Cerebellar nuclear complex (tissue), 1 donor: ENCODE measurements around the gene LTBP4.
A peak's percentile ranks its signal among the peaks of the same experiment; 100 is the strongest.
"Not testable (repeated sequence)": the region's sequence is repeated elsewhere in the genome, so short reads cannot be mapped to it uniquely, and the experiment has no call there.

ENCODE experiments used
- DNase-seq, 2 experiments: peaks; one replicate each; lab custom pipeline; 2025; lab: John Stamatoyannopoulos, UW

Gene LTBP4, protein sequence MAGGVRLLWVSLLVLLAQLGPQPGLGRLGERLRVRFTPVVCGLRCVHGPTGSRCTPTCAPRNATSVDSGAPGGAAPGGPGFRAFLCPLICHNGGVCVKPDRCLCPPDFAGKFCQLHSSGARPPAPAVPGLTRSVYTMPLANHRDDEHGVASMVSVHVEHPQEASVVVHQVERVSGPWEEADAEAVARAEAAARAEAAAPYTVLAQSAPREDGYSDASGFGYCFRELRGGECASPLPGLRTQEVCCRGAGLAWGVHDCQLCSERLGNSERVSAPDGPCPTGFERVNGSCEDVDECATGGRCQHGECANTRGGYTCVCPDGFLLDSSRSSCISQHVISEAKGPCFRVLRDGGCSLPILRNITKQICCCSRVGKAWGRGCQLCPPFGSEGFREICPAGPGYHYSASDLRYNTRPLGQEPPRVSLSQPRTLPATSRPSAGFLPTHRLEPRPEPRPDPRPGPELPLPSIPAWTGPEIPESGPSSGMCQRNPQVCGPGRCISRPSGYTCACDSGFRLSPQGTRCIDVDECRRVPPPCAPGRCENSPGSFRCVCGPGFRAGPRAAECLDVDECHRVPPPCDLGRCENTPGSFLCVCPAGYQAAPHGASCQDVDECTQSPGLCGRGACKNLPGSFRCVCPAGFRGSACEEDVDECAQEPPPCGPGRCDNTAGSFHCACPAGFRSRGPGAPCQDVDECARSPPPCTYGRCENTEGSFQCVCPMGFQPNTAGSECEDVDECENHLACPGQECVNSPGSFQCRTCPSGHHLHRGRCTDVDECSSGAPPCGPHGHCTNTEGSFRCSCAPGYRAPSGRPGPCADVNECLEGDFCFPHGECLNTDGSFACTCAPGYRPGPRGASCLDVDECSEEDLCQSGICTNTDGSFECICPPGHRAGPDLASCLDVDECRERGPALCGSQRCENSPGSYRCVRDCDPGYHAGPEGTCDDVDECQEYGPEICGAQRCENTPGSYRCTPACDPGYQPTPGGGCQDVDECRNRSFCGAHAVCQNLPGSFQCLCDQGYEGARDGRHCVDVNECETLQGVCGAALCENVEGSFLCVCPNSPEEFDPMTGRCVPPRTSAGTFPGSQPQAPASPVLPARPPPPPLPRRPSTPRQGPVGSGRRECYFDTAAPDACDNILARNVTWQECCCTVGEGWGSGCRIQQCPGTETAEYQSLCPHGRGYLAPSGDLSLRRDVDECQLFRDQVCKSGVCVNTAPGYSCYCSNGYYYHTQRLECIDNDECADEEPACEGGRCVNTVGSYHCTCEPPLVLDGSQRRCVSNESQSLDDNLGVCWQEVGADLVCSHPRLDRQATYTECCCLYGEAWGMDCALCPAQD (N-terminal part only)

DNA sequence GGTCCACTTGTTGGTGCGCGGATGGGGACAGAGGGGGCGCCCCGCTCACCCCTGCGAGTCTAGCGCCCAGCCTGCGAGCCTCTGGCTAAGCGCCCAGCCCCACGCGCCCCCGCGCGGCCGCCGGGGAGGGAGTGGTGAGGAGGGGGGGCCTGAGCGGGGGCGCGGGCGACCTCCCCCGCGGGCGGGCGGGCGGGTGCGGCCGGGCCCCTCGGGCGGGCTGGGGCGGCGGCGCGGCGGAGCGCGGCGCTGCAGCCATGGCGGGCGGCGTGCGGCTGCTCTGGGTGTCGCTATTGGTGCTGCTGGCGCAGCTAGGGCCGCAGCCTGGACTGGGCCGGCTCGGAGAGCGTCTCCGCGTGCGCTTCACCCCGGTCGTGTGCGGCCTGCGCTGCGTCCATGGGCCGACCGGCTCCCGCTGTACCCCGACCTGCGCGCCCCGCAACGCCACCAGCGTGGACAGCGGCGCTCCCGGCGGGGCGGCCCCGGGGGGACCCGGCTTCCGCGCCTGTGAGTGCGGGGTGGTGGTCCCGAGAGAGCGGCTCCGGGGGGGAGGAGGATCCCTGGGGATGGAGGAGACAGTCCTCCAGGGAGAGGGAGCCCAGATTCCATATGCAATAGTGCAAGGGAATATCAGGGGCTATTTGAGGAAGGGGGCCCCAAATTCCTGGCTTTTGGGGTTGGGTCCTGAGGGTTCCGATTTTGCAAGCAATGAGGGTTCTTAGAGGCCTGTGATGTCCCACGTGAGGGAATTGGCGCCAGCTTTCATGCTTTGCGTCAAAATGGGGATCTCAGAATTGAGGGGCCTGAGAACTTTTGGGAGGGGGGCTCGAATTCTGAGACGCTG is at the start of gene LTBP4:
Gene LTBP4 (plus strand): TSS at position 236 of the 841 bp plus-strand sequence. CDS start 19 bp downstream, at position 255.
- DNase-seq: no peak

GRCh38 chr19:40552848-40553247 is 48.3 kb upstream of the LTBP4 start:
- no peak for DNase-seq

DNA sequence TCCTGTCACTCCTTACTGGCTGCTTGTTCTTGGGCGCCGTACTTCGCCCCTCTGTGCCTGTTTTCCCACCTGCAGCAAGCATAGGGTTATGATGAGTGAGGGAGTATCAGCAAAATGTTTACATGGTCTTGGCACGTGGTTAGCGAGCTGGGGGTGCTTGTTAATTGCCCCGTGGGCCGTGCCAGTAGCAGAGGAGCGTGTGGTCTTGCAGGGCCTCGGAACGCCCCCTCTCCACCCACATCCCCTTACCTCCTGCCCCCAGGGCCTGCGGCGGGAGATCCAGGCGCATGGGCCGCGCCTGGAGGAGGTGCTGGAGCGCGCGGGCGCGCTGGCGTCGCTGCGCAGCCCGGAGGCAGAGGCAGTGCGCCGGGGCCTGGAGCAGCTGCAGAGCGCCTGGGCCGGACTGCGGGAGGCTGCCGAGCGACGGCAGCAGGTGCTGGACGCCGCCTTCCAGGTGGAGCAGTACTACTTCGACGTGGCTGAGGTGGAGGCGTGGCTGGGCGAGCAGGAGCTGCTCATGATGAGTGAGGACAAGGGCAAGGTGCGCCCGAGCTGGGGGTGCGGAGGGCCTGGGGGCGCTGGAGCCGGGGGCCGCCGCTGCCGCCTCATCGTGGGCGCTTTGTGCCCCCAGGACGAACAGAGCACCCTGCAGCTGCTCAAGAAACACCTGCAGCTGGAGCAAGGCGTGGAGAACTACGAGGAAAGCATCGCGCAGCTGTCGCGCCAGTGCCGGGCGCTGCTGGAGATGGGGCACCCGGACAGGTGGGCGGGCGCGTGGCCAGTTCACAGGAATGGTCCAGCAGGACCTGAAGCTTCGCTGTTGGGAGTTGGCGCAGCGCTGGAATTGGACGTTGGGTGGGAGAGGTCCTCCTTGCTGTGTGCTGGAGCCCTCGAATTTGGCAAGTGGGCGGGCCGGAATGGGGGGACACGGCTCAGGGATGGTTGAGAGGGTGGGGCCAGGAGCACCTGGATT is 47.0 kb upstream of the LTBP4 start:
- DNase-seq: no peak

DNA sequence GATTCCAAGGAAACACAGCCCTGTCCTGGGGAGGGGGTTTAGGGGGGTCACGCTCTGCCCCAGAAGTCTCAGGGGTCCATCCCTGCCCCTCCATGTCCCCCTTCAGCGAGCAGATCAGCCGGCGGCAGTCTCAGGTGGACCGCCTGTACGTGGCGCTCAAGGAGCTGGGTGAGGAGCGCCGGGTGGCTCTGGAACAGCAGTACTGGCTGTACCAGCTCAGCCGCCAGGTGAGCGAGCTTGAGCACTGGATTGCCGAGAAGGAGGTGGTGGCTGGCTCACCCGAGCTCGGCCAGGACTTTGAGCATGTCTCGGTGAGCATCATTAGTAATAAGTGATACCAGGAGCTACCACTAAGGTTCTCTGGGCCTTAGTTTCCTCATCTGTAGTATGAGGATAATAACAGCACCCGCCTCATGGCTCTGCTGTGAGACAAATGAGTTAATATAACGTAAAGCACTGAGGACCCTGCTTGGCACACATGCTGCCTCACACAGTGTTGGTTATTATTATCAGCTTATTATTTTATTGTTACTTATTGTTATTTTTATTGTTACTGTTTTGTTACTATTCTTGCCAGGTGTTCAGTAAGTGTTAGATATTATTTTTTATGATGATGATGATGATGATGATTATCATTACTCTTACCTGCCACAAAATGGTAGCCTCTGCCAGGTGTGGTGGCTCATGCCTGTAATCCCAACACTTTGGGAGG is 45.0 kb upstream of the LTBP4 start:
- no peak for DNase-seq

GRCh38 chr19:40556953-40557530 is 44.1 kb upstream of the LTBP4 start:
- DNase-seq: no peak

- DNase-seq: no peak
Measured at GRCh38 chr19:40559394-40559793, 41.8 kb upstream of the LTBP4 start.

GRCh38 chr19:40560092-40560507 is 41.1 kb upstream of the LTBP4 start:
- no peak for DNase-seq

GRCh38 chr19:40561947-40562346 is 39.2 kb upstream of the LTBP4 start:
- no peak for DNase-seq

GRCh38 chr19:40564535-40564934 is 36.6 kb upstream of the LTBP4 start:
- not testable (repeated sequence) for DNase-seq

DNA sequence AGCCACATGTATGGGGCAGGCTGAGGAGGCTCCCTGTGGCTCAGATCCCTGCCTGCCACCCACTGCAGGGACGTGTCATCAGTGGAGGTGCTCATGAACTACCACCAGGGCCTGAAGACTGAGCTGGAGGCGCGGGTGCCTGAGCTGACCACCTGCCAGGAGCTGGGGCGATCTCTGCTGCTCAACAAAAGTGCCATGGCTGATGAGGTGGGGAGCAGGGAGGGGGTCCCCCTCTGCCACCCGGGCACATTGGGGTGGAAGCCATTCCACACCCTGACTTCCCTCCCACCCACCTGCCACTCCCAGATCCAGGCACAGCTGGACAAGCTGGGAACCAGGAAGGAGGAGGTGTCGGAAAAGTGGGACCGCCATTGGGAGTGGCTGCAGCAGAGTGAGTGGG is 35.8 kb upstream of the LTBP4 start:
- no peak for DNase-seq

DNA sequence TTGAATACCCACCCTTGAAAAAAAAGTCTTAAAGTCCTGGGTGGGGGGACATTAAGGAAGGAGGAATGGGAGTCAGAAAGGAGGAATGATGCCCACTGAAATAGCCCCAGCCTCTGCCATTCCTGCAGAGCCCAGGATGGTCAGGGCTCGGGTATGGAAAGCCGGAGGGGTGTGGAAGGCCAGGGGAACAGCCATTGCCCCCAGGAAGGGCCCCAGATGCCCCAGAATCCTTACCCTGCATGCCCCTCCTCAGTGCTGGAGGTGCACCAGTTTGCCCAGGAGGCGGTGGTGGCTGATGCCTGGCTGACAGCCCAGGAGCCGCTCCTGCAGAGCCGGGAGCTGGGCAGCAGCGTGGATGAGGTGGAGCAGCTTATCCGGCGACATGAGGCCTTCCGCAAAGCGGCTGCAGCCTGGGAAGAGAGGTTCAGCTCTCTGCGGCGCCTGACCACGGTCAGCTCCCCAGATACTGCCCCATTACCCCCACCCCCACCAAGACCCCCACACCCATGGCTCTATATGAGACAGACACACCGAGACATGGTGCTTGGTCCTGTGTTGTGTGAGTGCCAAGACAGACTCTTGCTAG is 35.2 kb upstream of the LTBP4 start:
- peak in 1 of 2 experiments; percentile 35 for DNase-seq

DNA sequence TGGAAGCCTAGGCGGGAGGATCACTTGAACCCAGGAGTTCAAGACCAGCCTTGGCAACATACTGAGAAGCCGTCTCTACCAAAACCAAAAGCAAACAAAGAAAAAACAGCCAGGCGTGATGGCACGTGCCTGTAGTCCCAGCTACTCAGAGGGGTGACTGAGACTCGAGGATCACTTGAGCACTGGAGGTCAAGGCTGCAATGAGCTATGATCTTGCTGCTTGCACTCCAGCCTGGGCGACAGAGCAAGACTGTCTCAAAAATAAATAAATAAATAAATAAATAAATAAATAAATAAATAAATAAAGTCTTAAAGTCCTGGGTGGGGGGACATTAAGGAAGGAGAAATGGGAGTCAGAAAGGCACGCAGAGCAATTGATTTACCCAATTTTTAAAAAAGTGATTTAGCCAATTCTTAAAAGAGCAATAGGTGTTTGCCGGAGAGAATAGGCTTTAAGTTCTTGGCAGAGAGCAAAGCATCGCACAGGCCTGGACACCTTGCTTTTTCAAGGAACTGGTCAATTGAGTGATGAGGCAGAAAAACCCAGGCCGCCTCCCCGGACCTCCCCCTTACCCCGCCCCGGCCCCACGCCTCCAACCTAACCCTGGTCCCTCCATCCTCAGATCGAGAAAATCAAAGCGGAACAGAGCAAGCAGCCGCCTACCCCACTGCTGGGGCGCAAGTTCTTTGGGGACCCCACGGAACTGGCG is 34.0 kb upstream of the LTBP4 start:
- DNase-seq: no peak

DNA sequence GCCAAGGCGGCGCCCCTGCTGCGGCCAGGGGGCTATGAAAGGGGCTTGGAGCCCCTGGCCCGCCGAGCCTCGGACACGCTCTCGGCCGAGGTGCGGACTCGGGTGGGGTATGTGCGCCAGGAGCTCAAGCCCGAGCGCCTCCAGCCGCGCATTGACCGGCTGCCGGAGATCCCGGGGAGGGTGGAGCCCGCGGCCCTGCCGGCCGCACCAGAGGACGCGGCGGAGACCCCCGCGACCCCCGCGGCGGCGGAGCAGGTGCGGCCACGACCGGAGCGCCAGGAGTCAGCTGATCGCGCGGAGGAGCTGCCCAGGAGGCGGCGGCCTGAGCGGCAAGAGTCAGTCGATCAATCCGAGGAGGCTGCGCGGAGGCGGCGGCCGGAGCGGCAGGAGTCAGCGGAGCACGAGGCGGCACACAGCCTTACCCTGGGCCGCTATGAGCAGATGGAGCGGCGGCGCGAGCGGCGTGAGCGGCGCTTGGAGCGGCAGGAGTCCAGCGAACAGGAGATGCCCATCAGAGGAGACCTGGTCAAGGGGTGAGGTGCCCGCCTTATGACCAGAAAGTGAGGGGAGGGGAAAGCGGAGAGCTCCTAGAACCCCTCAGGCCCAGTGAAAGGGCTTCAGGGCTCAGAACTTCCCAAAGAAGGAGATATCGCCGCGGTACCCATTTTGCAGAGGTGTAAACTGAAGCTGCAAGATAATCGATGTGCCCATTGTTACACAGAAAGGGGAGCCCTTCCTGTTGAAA is 33.2 kb upstream of the LTBP4 start:
- no peak for DNase-seq

DNA sequence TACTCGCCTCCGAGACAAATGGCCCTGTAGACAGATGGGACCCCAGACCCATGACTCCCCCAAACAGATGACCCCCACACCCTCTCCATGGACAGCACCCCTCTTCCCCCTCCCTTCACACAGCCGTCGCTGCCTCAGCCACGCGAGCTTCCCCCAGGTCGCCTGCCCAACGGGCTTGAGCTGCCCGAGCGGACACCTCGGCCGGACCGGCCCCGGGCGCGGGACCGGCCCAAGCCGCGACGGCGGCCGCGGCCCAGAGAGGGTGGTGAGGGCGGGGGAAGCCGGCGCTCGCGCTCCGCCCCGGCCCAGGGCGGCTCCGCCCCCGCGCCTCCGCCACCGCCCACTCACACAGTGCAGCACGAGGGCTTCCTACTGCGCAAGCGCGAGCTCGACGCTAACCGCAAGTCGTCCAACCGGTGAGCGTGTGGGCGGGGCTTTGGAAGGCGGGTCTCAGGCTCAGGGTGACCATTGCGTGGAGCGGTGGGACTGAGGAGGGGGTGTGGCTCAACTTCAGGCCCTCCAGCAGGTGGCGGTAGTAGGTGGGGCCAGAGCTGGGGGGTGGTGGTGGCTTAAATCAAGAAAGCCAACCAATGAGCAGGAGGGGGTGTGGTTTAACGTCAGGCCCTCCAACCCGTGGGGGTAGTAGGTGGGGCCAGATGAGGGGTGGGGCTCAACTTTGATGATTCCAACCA is 30.7 kb upstream of the LTBP4 start:
- peak in 1 of 2 experiments; percentile 48 for DNase-seq

DNA sequence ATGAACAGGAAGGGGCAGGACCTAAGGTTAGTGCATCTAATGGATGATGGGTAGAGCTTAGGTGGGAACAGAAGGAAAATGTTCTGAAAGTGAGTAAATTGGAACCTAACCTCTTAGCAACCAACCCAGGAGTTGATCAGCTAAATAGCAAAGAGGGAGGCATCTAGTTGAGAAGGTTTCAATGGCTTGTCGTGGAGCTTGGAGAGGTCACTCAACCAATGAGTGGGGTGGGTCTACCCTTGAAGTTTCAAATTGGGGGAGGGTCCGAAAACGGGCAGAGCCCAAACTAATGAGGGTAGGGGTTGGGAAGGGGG is 30.2 kb upstream of the LTBP4 start:
- no peak for DNase-seq

GRCh38 chr19:40571831-40572495 is 29.2 kb upstream of the LTBP4 start:
- DNase-seq: no peak
